BLaER1 treated with 17β-estradiol and CSF1 and Interleukin-3, amounts not matched to agents 10 nM and 100 nM (cell line): ENCODE results near the gene ABHD11.

Experiments
- H3K27ac ChIP-seq, 11 experiments: shearing (Covaris generic); formaldehyde crosslinking; 2 replicates each; pipeline ENCODE4 v1.8.1; 2022
- H3K27me3 ChIP-seq, 11 experiments: shearing (Covaris generic); formaldehyde crosslinking; 2 replicates each; pipeline ENCODE4 v1.8.1; 2022
- H3K36me3 ChIP-seq, 11 experiments: shearing (Covaris generic); formaldehyde crosslinking; 2 replicates each; pipeline ENCODE4 v1.8.1; 2022
- H3K4me1 ChIP-seq, 10 experiments: shearing (Covaris generic); formaldehyde crosslinking; 2 replicates each; pipeline ENCODE4 v1.8.1; 2022
- H3K4me2 ChIP-seq, 11 experiments: shearing (Covaris generic); formaldehyde crosslinking; 2 replicates each; pipeline ENCODE4 v1.8.1; 2022
- H3K4me3 ChIP-seq, 10 experiments: shearing (Covaris generic); formaldehyde crosslinking; 2 replicates each; pipeline ENCODE4 v1.8.1; 2022
- H3K9ac ChIP-seq, 11 experiments: shearing (Covaris generic); formaldehyde crosslinking; 2 replicates each; pipeline ENCODE4 v1.8.1; 2022
- H3K9me3 ChIP-seq, 11 experiments: shearing (Covaris generic); formaldehyde crosslinking; replicated peaks in 1 of 11; 2 replicates each; pipeline ENCODE4 v1.8.1; 2022
- H4K20me1 ChIP-seq, 11 experiments: shearing (Covaris generic); formaldehyde crosslinking; 2 replicates each; pipeline ENCODE4 v1.8.1; 2022
- Cebpa-rat ChIP-seq, 11 experiments: shearing (Covaris generic); IDR thresholded peaks; 2 replicates each; pipeline ENCODE4 v1.8.1; 2022

Gene ABHD11

DNA sequence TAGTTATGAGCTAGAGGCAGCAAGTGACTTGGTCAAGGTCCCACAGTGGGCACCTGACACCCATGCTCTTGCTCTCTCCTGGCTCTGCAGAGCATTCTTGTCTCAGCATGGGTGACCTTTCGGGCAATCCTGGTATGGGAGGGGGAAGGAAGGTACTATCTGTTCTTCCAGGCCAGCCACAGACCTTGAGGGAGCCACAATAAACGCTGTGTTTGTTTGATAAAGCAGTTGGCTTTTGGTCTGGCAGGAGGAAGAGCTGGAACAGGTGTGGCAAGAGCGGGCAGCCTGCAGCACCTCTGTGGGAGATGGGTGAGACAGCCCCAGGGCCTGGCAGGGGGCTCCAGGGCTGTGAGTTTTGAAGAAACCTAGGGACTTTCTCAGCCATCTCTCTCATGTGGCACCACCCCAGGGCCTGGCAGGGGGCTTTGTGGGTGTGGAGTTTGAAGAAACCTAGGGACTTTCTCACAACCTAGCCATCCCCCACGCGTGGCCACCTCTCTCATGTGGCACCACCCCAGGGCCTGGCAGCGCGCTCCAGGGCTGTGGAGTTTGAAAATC, 20.1 kb upstream of the ABHD11 start:
- Histone ChIP-seq H3K4me3 (no peak overlapping the region), H3K36me3 (no peaks in the 10 kb centered on the region), H3K4me2 (no peak overlapping the region), H3K27ac (no peak overlapping the region), H4K20me1 (no peaks in the 10 kb centered on the region), H3K9ac (no peak overlapping the region), H3K27me3 (no peaks in the 10 kb centered on the region), H3K9me3 (no peaks in the 10 kb centered on the region), H3K4me1 (no peaks in the 10 kb centered on the region)
- no peak for TF ChIP-seq Cebpa-rat (IDR thresholded peaks at IDR 0.05)

DNA sequence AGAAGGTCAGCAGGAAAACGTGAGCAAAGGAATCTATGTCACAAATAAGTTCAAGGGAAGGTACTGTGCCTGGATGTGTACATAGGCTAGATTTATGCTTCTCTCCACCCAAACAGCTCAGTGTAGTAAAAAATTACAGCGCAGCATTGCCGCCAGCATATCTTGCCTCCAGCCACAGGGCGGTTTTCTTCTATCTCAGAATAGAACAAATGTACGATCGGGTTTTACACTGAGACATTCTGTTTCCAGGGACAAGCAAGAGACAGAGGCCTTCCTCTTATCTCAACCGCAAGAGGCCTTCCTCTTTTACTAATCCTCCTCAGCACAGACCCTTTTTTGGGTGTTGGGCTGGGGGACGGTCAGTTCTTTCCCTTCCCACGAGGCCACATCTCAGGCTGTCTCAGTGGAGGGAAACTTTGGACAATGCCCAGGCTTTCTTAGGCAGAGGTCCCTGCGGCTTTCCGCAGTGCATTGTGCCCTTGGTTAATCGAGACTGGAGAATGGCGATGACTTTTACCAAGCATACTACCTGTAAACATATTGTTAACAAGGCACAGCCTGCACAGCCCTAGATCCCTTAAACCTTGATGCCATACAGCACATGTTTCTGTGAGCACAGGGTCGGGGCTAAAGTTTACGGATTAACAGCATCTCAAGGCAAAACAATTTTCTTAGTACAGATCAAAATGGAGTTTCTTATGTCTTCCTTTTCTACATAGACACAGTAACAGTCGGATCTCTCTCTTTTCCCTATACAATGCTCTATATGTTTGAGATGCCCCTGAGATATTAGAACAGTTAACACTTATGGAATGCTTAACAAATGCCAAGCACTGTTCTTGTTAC, 11.6 kb upstream of the ABHD11 start:
- H3K9me3 ChIP-seq = peaks cover 0 to 12% (median 7%) of the 10 kb centered on the region in 11 experiments; a peak in 12 of 22 replicates
- H3K4me1 ChIP-seq = peaks cover 0 to 17% (median 11%) of the 10 kb centered on the region in 10 experiments; a peak in 14 of 20 replicates
- H3K27me3 ChIP-seq = no peaks in the 10 kb centered on the region
- TF ChIP-seq Cebpa-rat (IDR thresholded peaks at IDR 0.05) = no peak
- no peak overlapping the region for H3K9ac ChIP-seq
- no peaks in the 10 kb centered on the region for H4K20me1 ChIP-seq
- H3K4me3 ChIP-seq = no peak overlapping the region
- peak overlapping the region in 7 of 11 experiments; percentile 13 to 49 (median 36); a peak in 11 of 22 replicates for H3K4me2 ChIP-seq
- H3K36me3 ChIP-seq = no peaks in the 10 kb centered on the region
- H3K27ac ChIP-seq = no peak overlapping the region

DNA sequence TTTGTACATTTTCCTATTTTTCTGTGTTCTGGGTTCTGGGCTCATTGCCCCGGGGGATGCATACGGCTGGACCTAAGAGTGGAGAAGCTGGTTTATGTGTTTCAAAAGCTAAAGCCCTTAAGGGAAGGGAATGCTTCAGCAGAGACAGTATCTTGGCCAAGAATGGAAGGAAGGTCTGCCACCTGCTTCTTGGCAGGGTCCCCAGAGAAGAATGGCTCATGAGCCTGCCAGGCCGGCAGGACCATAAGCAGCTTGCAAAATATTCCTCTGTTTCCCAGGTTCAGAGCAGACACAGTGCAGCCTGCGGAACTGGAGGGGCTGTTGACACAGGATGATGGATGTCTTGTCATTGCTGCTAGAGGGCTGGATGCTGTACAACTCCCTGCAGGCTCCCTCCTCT, 7.8 kb upstream of the ABHD11 start:
- TF ChIP-seq Cebpa-rat (IDR thresholded peaks at IDR 0.05) = no peak
- Histone ChIP-seq H3K27ac (no peak overlapping the region), H3K4me1 (peaks cover 11 to 24% (median 18%) of the 10 kb centered on the region in 10 experiments; a peak in 19 of 20 replicates), H3K9me3 (peaks cover 0 to 12% (median 7%) of the 10 kb centered on the region in 11 experiments; a peak in 12 of 22 replicates), H3K27me3 (peaks cover 9 to 26% (median 18%) of the 10 kb centered on the region in 11 experiments; a peak in 21 of 22 replicates), H3K4me3 (no peak overlapping the region), H4K20me1 (no peaks in the 10 kb centered on the region), H3K9ac (no peak overlapping the region), H3K4me2 (no peak overlapping the region), H3K36me3 (no peaks in the 10 kb centered on the region)

DNA sequence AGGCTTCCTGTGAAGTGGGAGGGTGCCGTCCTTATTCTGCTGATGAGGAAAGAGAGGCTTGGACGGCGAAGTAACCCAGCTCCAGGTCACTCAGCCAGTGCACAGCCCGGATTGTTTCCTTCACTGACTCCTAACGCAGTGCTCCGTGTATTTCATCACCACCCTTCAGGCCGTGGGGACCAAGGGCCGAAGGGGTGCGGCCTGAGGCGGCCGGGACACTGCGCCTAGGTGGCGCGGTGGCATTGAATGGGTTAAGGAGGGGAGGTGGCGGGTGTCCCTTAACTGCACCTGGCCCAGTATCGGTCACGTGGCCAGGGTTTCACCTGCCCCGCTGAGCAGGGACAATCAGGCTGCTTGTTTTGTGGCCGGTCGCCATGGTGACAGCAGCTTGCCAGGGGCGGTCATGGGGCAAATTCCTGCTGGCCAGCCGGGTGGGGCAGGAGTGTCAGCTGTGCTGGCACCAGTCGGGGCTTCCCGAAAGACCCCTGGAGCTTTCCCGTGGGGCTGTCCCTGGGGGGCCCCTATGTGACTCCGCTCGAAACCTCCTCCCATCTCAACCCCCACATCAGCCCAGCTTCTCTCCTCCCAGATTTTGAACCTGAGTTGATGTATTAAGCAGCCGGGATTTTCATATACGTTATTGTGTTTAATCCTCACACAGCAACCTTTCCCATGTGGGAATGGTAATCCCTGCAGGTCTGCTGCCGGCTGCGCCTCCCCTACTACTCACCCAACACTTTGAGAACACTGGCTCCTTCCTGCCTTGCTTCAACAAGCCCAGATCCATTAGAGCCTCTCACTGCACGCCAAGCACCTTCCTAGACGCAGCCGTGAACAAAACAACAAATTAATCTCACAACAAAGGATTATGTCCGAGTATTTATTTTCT, 4.4 kb upstream of the ABHD11 start:
- H4K20me1 ChIP-seq = peaks cover 0 to under 1% (median under 1%) of the 10 kb centered on the region in 11 experiments; a peak in 8 of 22 replicates
- no peak for TF ChIP-seq Cebpa-rat (IDR thresholded peaks at IDR 0.05)
- no peak overlapping the region for H3K4me3 ChIP-seq
- H3K4me1 ChIP-seq = peaks cover 4 to 20% (median 15%) of the 10 kb centered on the region in 10 experiments; a peak in 19 of 20 replicates
- peak overlapping the region in 9 of 11 experiments; percentile 16 to 71 (median 63); a peak in 15 of 22 replicates for H3K4me2 ChIP-seq
- H3K9ac ChIP-seq = peak overlapping the region in 1 of 11 experiments; percentile 33; a peak in 2 of 22 replicates
- H3K36me3 ChIP-seq = no peaks in the 10 kb centered on the region
- H3K9me3 ChIP-seq = no peaks in the 10 kb centered on the region
- no peak overlapping the region for H3K27ac ChIP-seq
- H3K27me3 ChIP-seq = peaks cover 9 to 26% (median 18%) of the 10 kb centered on the region in 11 experiments; a peak in 21 of 22 replicates

DNA sequence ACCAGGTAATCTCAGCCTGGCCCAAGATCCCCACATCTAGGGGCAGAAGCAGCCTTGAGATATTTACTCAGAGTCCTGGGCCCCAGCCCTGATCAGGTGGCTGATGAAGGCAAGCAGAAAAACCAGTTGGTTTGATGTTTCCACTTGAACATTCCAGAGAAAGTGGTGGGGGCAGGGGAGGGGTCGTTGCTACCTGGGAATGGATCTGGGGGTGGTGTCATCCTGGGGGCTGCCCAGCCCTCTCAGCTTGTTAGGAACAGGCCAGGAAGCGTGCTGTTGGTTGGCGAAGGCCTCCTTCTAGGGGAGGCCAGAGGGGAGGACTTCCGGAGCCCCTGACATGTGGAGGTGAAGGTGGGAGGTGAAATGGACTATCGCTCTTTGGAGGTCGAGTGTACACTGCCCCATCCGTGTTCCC, 3.7 kb upstream of the ABHD11 start:
- Histone ChIP-seq H4K20me1 (peaks cover 4 to 7% (median 7%) of the 10 kb centered on the region in 11 experiments; a peak in 20 of 22 replicates), H3K4me3 (no peak overlapping the region), H3K27ac (no peak overlapping the region), H3K9me3 (no peaks in the 10 kb centered on the region), H3K27me3 (peaks cover 9 to 26% (median 18%) of the 10 kb centered on the region in 11 experiments; a peak in 21 of 22 replicates), H3K4me1 (peaks cover 11 to 26% (median 22%) of the 10 kb centered on the region in 10 experiments), H3K4me2 (peak overlapping the region in 6 of 11 experiments; percentile 16 to 71 (median 64); a peak in 7 of 22 replicates), H3K36me3 (peaks cover 0 to 5% (median 2%) of the 10 kb centered on the region in 11 experiments; a peak in 13 of 22 replicates), H3K9ac (0 out of 22 replicates have a peak overlapping the region, but pooled peaks of 1 of the 11 experiments have one; percentile 33)
- TF ChIP-seq Cebpa-rat (IDR thresholded peaks at IDR 0.05) = no peak

DNA sequence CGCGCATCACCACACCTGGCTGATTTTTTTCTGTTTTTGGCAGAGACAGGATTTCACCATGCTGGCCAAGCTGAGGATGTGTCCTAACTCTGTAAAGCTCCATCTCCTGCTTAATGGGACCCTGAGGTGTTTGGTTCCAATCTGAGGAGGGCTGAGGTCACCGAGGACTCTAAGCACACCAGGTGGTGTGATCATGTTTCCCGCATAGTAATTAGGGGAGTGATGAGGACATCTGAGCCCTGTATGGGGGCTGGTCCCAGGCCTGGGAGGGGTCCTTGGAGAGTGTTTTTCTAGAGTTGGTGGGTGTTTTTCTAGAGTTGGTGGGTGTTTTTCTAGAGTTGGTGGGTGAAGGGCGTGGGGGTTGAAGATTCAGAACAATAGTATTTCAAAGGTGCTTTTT, 3.0 kb upstream of the ABHD11 start:
- no peaks in the 10 kb centered on the region for H3K9me3 ChIP-seq
- H3K9ac ChIP-seq = no peak overlapping the region
- no peak overlapping the region for H3K4me3 ChIP-seq
- H4K20me1 ChIP-seq = peaks cover 9 to 15% (median 14%) of the 10 kb centered on the region in 11 experiments; a peak in 20 of 22 replicates
- peaks cover 9 to 26% (median 18%) of the 10 kb centered on the region in 11 experiments; a peak in 21 of 22 replicates for H3K27me3 ChIP-seq
- peak overlapping the region in 1 of 11 experiments; percentile 10; a peak in 1 of 22 replicates for H3K4me2 ChIP-seq
- H3K36me3 ChIP-seq = peaks cover 0 to 13% (median 10%) of the 10 kb centered on the region in 11 experiments; a peak in 17 of 22 replicates
- H3K27ac ChIP-seq = no peak overlapping the region
- H3K4me1 ChIP-seq = peaks cover 18 to 30% (median 25%) of the 10 kb centered on the region in 10 experiments
- no peak for TF ChIP-seq Cebpa-rat (IDR thresholded peaks at IDR 0.05)

DNA sequence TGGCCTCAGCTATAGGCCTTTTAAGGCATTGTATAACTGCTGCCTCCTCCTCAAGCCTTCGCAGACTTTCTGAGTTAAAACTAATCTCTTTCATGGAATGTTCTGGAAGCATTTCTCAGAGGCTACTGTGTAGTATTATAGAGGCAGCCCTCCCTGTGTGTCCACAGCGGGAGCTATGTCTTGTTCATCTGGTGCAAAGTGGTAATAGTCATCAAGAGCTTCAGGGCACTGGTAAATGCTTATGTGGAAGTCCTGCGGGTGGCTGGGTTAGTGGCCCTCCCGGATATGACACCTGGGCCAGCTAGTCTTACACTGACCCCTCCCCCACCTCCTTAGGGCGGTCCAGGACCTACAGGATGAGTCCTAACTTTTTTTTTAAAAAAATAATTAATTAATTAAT, 2.2 kb upstream of the ABHD11 start:
- TF ChIP-seq Cebpa-rat (IDR thresholded peaks at IDR 0.05) = no peak
- Histone ChIP-seq H4K20me1 (peaks cover 9 to 22% (median 17%) of the 10 kb centered on the region in 11 experiments; a peak in 20 of 22 replicates), H3K27me3 (peaks cover 9 to 26% (median 18%) of the 10 kb centered on the region in 11 experiments; a peak in 21 of 22 replicates), H3K27ac (no peak overlapping the region), H3K9me3 (no peaks in the 10 kb centered on the region), H3K4me2 (no peak overlapping the region), H3K4me3 (no peak overlapping the region), H3K9ac (no peak overlapping the region), H3K36me3 (peaks cover 4 to 21% (median 17%) of the 10 kb centered on the region in 11 experiments; a peak in 19 of 22 replicates), H3K4me1 (peaks cover 22 to 30% (median 26%) of the 10 kb centered on the region in 10 experiments)

DNA sequence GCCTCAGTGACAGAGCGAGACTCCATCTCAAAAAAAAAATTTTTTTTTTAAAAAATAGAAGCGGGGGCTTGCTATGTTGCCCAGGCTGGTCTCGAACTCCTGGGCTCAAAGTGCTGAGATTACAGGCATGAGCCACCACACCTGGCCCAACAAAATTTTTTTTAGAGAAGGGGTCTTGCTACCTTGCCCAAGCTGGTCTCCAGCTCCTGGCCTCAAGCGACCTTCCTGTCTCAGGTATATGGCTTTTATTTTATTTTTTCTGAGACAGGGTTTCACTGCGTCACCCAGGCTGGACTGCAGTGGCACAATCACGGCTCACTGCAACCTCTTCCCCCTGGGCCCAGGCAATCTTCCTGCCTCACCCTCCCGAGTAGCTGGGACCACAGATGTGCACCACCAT, 1.6 kb upstream of the ABHD11 start:
- Histone ChIP-seq H3K27ac (no peak overlapping the region), H3K36me3 (peaks cover 6 to 24% (median 20%) of the 10 kb centered on the region in 11 experiments; a peak in 19 of 22 replicates), H3K4me1 (peaks cover 25 to 35% (median 32%) of the 10 kb centered on the region in 10 experiments), H3K9ac (no peak overlapping the region), H3K27me3 (peaks cover 9 to 26% (median 18%) of the 10 kb centered on the region in 11 experiments; a peak in 21 of 22 replicates), H3K9me3 (no peaks in the 10 kb centered on the region), H3K4me3 (no peak overlapping the region), H3K4me2 (no peak overlapping the region), H4K20me1 (peaks cover 9 to 28% (median 18%) of the 10 kb centered on the region in 11 experiments; a peak in 20 of 22 replicates)
- no peak for TF ChIP-seq Cebpa-rat (IDR thresholded peaks at IDR 0.05)
